GM06990 (cell line): ENCODE results near the gene CACNB2.

Experiments
- DNase-seq: peaks from one replicate; pipeline ENCODE4 v3.0.0-alpha.2; 2011; ENCODE audit not compliant: insufficient read length; ENCODE audit errors: extremely low read depth
- H3K27me3 ChIP-seq: replicated peaks from 2 replicates; pipeline ENCODE4 v1.6.0; 2011; ENCODE audit warnings: low read length; ENCODE audit not compliant: control insufficient read depth, insufficient read depth
- H3K36me3 ChIP-seq: 2 replicates; pipeline ENCODE4 v1.5.1; 2011; ENCODE audit warnings: low read length; ENCODE audit not compliant: control insufficient read depth, insufficient read depth
- H3K4me3 ChIP-seq: replicated peaks from 2 replicates; pipeline ENCODE4 v1.5.1; 2011; ENCODE audit warnings: low read depth, mild to moderate bottlenecking, control low read depth, low read length
- TF ChIP-seq, protein P1 (sequence below): IDR thresholded peaks from 2 replicates; pipeline ENCODE4 v1.5.1; 2011; ENCODE audit warnings: low read length, control low read depth, mild to moderate bottlenecking, inconsistent platforms; ENCODE audit not compliant: insufficient read depth, poor library complexity, severe bottlenecking

Gene CACNB2

DNA sequence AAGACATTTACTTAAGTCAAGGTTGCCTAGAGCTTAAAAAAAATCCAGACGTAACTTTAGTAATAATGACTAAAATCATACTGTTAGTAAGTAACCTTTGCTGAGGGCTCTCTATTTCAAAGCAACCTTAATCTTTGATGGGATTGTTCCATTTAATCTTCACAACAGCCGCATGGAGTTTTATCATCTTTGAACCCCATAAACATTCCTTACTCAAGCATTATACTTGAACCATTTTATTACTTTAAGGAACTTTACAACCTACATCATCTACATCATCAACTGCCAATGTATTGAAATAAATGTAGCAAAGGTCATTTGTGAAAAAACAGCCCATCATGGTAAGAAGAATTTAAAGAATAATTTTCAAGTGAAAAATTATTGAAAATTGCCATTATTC is 22.9 kb upstream of the CACNB2 start:
- no peaks in the 10 kb centered on the region for H3K36me3 ChIP-seq
- no peaks in the 10 kb centered on the region for H3K27me3 ChIP-seq
- no peak for DNase-seq
- TF ChIP-seq, protein P1, sequence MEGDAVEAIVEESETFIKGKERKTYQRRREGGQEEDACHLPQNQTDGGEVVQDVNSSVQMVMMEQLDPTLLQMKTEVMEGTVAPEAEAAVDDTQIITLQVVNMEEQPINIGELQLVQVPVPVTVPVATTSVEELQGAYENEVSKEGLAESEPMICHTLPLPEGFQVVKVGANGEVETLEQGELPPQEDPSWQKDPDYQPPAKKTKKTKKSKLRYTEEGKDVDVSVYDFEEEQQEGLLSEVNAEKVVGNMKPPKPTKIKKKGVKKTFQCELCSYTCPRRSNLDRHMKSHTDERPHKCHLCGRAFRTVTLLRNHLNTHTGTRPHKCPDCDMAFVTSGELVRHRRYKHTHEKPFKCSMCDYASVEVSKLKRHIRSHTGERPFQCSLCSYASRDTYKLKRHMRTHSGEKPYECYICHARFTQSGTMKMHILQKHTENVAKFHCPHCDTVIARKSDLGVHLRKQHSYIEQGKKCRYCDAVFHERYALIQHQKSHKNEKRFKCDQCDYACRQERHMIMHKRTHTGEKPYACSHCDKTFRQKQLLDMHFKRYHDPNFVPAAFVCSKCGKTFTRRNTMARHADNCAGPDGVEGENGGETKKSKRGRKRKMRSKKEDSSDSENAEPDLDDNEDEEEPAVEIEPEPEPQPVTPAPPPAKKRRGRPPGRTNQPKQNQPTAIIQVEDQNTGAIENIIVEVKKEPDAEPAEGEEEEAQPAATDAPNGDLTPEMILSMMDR = no peak
- no peak overlapping the region for H3K4me3 ChIP-seq

DNA sequence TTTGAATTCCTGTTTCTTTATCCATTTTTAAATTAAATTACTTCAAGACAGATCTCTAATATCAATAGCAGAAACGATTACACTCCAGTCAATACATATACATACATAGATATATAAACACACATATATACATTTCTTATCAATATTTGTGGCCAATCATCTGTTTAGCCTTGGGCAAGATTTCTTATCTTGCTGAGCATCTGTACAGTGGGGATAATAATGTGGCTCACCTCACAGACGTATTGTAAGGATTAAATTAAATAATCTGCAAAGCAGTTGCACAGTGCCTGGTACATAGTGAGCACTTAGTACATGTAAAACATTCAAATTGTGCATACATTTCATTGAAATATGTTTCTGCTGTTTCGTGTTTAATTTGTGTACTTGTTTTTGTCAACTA is 17.5 kb upstream of the CACNB2 start:
- no peaks in the 10 kb centered on the region for H3K27me3 ChIP-seq
- H3K36me3 ChIP-seq = no peaks in the 10 kb centered on the region
- DNase-seq = no peak
- H3K4me3 ChIP-seq = no peak overlapping the region
- TF ChIP-seq, protein P1 = no peak

DNA sequence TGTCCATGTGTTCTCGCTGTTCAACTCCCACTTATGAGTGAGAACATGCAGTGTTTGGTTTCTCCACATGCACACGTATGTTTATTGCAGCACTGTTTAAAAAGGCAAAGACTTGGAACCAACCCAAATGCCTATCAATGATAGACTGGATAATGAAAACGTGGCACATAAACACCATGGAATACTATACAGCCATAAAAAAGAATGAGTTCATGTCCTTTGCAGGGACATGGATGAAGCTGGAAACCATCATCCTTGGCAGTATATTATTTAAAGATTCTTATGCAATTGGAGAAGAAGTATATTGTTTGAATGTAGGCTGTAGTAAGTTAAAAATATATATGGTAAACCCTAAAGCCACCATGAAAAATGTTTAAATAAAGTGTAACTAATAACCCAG is 7.2 kb upstream of the CACNB2 start:
- Histone ChIP-seq H3K36me3 (no peaks in the 10 kb centered on the region), H3K4me3 (no peak overlapping the region), H3K27me3 (no peaks in the 10 kb centered on the region)
- no peak for DNase-seq
- TF ChIP-seq, protein P1 = no peak

- Histone ChIP-seq H3K4me3 (no peak overlapping the region), H3K27me3 (no peaks in the 10 kb centered on the region), H3K36me3 (no peaks in the 10 kb centered on the region)
- TF ChIP-seq, protein P1 = no peak
- no peak for DNase-seq
Measured at GRCh38 chr10:18134509-18134908, 5.7 kb upstream of the CACNB2 start.

DNA sequence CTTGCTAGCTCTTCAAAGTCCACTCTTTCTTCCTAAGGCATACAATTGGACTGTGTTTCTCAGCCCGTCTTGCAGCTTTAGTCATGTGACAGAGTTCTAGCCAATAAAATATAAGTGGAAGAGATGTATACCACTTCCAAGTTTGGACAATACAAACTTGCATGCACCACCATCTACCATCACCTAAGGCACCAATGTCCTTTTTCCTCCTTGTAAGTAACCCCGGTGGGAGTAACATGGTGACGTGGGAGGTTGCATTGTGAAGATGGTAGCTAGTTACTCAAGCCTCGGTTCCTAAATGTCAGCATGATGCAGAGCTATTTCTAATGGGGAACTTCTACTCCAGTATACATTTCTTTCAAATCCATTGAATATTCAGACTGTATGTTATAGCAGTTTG is 5.3 kb upstream of the CACNB2 start:
- TF ChIP-seq, protein P1 = no peak
- H3K4me3 ChIP-seq = no peak overlapping the region
- H3K27me3 ChIP-seq = no peaks in the 10 kb centered on the region
- DNase-seq = no peak
- no peaks in the 10 kb centered on the region for H3K36me3 ChIP-seq

GRCh38 chr10:18136073-18136791 is 4.0 kb upstream of the CACNB2 start:
- no peaks in the 10 kb centered on the region for H3K36me3 ChIP-seq
- TF ChIP-seq, protein P1 = no peak
- H3K27me3 ChIP-seq = no peaks in the 10 kb centered on the region
- no peak overlapping the region for H3K4me3 ChIP-seq
- DNase-seq = no peak
